Kidney (tissue), 14 donors: ENCODE measurements around the gene TMEM154. TPM values are rescaled to one million over a fixed set of nuclear protein-coding genes. Genes with fewer than 3 reads are reported as not detected.

Experiments
- DNase-seq, 5 donors: peaks; one replicate each; pipeline ENCODE4 v3.0.0-alpha.2; 2013 to 2020
- FAIRE-seq: peaks from 2 replicates; lab custom pipeline; 2012; peaks lifted over from hg19 to GRCh38; lab: Jason Lieb, UNC
- H3K27ac ChIP-seq, 2 donors: one replicate each; pipeline ENCODE4 v1.7.0; 2013; ENCODE audit warnings: low read depth in 2 of 2, low read length in 2 of 2, inconsistent platforms in 1 of 2
- H3K27me3 ChIP-seq: one replicate; pipeline ENCODE4 v1.7.1; 2013; ENCODE audit warnings: low read length, inconsistent platforms; ENCODE audit not compliant: control insufficient read depth, insufficient read depth
- H3K36me3 ChIP-seq, 3 donors: one replicate each; pipeline versions ENCODE4 v1.7.0 to v1.7.1; 2013; ENCODE audit warnings: low read length in 3 of 3, control low read depth in 1 of 3, inconsistent platforms in 1 of 3; ENCODE audit not compliant: insufficient read depth in 3 of 3, control insufficient read depth in 2 of 3
- H3K4me1 ChIP-seq, 3 donors: one replicate each; pipeline versions ENCODE4 v1.7.0 to v1.7.1; 2013; ENCODE audit warnings: low read length in 3 of 3, inconsistent platforms in 1 of 3, low read depth in 1 of 3; ENCODE audit not compliant: control insufficient read depth in 2 of 3, insufficient read depth in 2 of 3
- H3K4me3 ChIP-seq, 3 donors: one replicate each; pipeline versions ENCODE4 v1.7.0 to v1.8.1; 2013; ENCODE audit warnings: low read length in 3 of 3, control low read depth in 1 of 3, inconsistent platforms in 1 of 3
- H3K9ac ChIP-seq, 3 donors: one replicate each; pipeline versions ENCODE4 v1.7.0 to v1.7.1; 2013; ENCODE audit warnings: low read length in 3 of 3, control low read depth in 1 of 3, inconsistent platforms in 1 of 3
- H3K9me3 ChIP-seq, 3 donors: one replicate each; pipeline versions ENCODE4 v1.7.0 to v1.7.1; 2013; ENCODE audit warnings: low read length in 3 of 3, control low read depth in 1 of 3, inconsistent platforms in 1 of 3; ENCODE audit not compliant: control insufficient read depth in 2 of 3, insufficient read depth in 1 of 3
- intact Hi-C: fragments of 100-400 bp; cut with DNase I; formaldehyde crosslinking; loops from one replicate; pipeline ENCODE4 v1.11.1; 2022
- polyA plus RNA-seq: library from polyadenylated mRNA; stranded (reverse); fragments of 350-450 nt; fragmentation: Illumina TruSeq; extraction: RNeasy Lipid Tissue Mini Kit (QIAGEN cat#74804); gene quantifications from one replicate; pipeline ENCODE4 v1.2.3, GENCODE V29; 2014; ENCODE audit warnings: low read depth, low replicate concordance; ENCODE audit not compliant: insufficient read depth
- total RNA-seq: library from RNA; stranded (reverse); fragmentation: NEBNext Ultra II Directional; extraction: Animal tissue kit (Norgen Biotek cat#: 25700); gene quantifications from one replicate; pipeline ENCODE4 v1.2.1, GENCODE V29; 2021
- TF ChIP-seq, protein P1 (sequence below): IDR thresholded peaks from 3 replicates; pipeline ENCODE4 v1.5.1; 2012; ENCODE audit warnings: mild to moderate bottlenecking, moderate library complexity, borderline replicate concordance; ENCODE audit not compliant: insufficient read depth; ENCODE audit errors: extremely low read depth
- donor health status: control.
- donor health status: control.
- donor health status: control.
- donor health status: control.
- donor health status: control.
- donor health status: DM: yes; HTN: yes; CAD: no.
- donor health status: Normal renal cell carcinoma (clear cell type).

The TMEM154 gene
- total and polyA plus RNA-seq, 2 donors from 2014 or later, result 0.09 to 11.0 TPM

DNA sequence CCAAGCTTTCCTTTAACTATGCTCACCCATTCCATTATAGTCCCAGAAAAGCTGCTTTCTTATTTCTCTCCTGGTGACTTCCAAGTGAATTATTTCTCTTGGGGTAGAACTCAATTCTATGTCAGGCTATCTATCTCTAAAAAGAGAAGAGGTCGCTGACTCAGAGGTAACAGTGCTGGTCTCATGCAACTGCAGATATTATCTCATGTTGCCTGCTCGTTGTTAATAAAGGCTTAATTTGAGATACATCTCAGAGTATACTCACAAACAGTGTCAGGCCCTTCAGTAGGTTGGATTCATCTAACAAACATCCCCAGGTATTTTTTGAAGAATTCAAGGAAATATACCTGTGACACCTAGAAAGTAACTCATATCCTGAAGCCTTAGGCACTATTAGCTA lies 2.7 kb downstream of the TMEM154 start:
- H3K9me3 ChIP-seq, result no peaks in the 10 kb centered on the region
- TF ChIP-seq, protein P1, sequence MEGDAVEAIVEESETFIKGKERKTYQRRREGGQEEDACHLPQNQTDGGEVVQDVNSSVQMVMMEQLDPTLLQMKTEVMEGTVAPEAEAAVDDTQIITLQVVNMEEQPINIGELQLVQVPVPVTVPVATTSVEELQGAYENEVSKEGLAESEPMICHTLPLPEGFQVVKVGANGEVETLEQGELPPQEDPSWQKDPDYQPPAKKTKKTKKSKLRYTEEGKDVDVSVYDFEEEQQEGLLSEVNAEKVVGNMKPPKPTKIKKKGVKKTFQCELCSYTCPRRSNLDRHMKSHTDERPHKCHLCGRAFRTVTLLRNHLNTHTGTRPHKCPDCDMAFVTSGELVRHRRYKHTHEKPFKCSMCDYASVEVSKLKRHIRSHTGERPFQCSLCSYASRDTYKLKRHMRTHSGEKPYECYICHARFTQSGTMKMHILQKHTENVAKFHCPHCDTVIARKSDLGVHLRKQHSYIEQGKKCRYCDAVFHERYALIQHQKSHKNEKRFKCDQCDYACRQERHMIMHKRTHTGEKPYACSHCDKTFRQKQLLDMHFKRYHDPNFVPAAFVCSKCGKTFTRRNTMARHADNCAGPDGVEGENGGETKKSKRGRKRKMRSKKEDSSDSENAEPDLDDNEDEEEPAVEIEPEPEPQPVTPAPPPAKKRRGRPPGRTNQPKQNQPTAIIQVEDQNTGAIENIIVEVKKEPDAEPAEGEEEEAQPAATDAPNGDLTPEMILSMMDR, result no peak

DNA sequence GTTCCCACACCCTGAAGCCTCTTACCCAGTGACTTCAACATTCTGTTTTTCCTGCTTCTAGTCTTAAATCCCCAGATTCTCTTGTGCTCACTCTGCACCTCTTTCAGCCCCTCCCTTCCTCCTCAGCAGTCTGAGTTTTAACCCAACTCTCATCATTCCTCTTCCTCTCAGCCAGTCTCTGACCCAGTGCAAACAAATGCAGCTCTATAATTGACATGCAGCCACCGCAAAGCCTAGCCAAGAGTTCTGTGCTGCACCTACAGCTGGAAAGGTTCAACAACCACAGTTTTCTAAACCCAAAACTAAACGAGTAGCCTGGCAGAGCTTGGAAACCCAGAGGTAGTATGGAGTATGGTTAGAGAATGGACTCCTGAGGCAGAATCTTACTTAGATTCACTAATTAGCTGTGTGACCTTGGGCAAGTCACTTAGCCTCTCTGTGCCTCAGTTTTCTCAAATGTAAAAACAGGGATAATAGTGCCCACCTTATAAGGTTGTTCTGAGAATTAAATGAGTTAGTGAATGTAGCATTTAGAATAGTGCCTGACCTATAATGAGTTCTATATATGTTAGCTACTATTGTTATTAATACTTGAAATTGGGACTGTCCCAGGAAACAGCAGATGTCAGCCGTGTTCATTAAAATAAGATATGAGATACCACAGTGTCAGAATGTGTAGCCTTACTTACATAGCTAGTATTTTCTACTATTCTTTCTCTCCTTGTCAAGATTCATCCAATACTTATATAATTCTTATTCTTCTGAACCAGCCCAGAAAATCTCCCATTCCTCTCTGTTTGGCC lies 3.5 kb downstream of the TMEM154 start:
- no peak for FAIRE-seq
- TF ChIP-seq, protein P1, result no peak

More for the DNA sequence above, 2.7 kb downstream of the TMEM154 start:
- H3K4me1 ChIP-seq, result peaks cover 0 to 2% (median 0%) of the 10 kb centered on the region in 3 donors
- H3K4me3 ChIP-seq, result no peak overlapping the region
- DNase-seq (no peak), FAIRE-seq (no peak)
- H3K9ac ChIP-seq, result no peak overlapping the region
- intact Hi-C loops, result no loop called here
- no peak overlapping the region for H3K27ac ChIP-seq
- no peaks in the 10 kb centered on the region for H3K36me3 ChIP-seq
- H3K27me3 ChIP-seq, result peaks cover 10% of the 10 kb centered on the region

GRCh38 chr4:152674359-152674758 lies 5.4 kb downstream of the TMEM154 start:
- TF ChIP-seq, protein P1, result no peak
- no peak overlapping the region for H3K4me3 ChIP-seq
- H3K27me3 ChIP-seq, result peaks cover 7% of the 10 kb centered on the region
- DNase-seq (no peak), FAIRE-seq (no peak)
- no peaks in the 10 kb centered on the region for H3K36me3 ChIP-seq
- H3K4me1 ChIP-seq, result no peaks in the 10 kb centered on the region
- intact Hi-C loops, result no loop called here
- no peaks in the 10 kb centered on the region for H3K9me3 ChIP-seq
- no peak overlapping the region for H3K9ac ChIP-seq
- H3K27ac ChIP-seq, result no peak overlapping the region

More for the DNA sequence above, 3.5 kb downstream of the TMEM154 start:
- peaks cover 0 to 2% (median 0%) of the 10 kb centered on the region in 3 donors for H3K4me1 ChIP-seq
- H3K27me3 ChIP-seq, result peaks cover 10% of the 10 kb centered on the region
- no peak for DNase-seq
- intact Hi-C loops, result no loop called here
- H3K4me3 ChIP-seq, result no peak overlapping the region
- H3K9ac ChIP-seq, result no peak overlapping the region
- H3K36me3 ChIP-seq, result no peaks in the 10 kb centered on the region
- H3K9me3 ChIP-seq, result no peaks in the 10 kb centered on the region
- H3K27ac ChIP-seq, result no peak overlapping the region
